Activated B cell treated with CpG ODN at 0.5 μM for 24 hours (primary cell): ENCODE data around the gene GGACT. TPM values are rescaled to one million over a fixed set of nuclear protein-coding genes. Genes with fewer than 3 reads are reported as not detected.

ENCODE experiments used
- ATAC-seq: fragments of 200-7000 bp; cut with Tn5 transposase; one replicate; pipeline ENCODE4 v1.10.0; 2021; ENCODE audit warnings: low read depth, mild to moderate bottlenecking, moderate library complexity
- CTCF ChIA-PET: fragments of 350-600 bp; sonication (Branson Sonifier 250); formaldehyde crosslinking; loops from one replicate; lab custom pipeline; 2021; ENCODE audit warnings: antibody characterized with exemption; lab: Charles Lee
- POLR2A ChIA-PET: fragments of 350-600 bp; sonication (Branson Sonifier 250); formaldehyde crosslinking; loops from one replicate; lab custom pipeline; 2021; ENCODE audit warnings: antibody characterized with exemption; lab: Charles Lee
- DNase-seq: peaks from one replicate; pipeline ENCODE4 v3.0.0; 2022
- H3K27ac Mint-ChIP-seq: one replicate; pipeline ENCODE4 v1.8.0; 2020; ENCODE audit warnings: mixed read lengths
- H3K27me3 Mint-ChIP-seq: one replicate; pipeline ENCODE4 v1.8.0; 2021; ENCODE audit warnings: mixed read lengths
- H3K36me3 Mint-ChIP-seq: one replicate; pipeline ENCODE4 v1.8.0; 2021; ENCODE audit warnings: low read depth, mixed read lengths
- H3K4me1 Mint-ChIP-seq: one replicate; pipeline ENCODE4 v1.8.0; 2021; ENCODE audit warnings: mixed read lengths
- H3K4me3 Mint-ChIP-seq: one replicate; pipeline ENCODE4 v1.8.0; 2020; ENCODE audit warnings: mild to moderate bottlenecking, mixed read lengths
- H3K9me3 Mint-ChIP-seq: one replicate; pipeline ENCODE4 v1.8.0; 2020; ENCODE audit warnings: mixed read lengths
- intact Hi-C: fragments of 100-400 bp; cut with micrococcal nuclease; formaldehyde crosslinking; loops from one replicate; pipeline ENCODE4 v1.15.1; 2024
- total RNA-seq: library from RNA; stranded (reverse); gene quantifications from 2 replicates; pipeline ENCODE4 v1.2.3, GENCODE V29; 2022
- TF ChIP-seq, protein P1 (sequence below): fragments of 200-600 bp; IDR thresholded peaks from one replicate; pipeline ENCODE4 v1.8.0; 2022; ENCODE audit warnings: antibody characterized with exemption, mild to moderate bottlenecking

Gene GGACT
- total RNA-seq, 1 donor from 2014 or later = 6.5 TPM

DNA sequence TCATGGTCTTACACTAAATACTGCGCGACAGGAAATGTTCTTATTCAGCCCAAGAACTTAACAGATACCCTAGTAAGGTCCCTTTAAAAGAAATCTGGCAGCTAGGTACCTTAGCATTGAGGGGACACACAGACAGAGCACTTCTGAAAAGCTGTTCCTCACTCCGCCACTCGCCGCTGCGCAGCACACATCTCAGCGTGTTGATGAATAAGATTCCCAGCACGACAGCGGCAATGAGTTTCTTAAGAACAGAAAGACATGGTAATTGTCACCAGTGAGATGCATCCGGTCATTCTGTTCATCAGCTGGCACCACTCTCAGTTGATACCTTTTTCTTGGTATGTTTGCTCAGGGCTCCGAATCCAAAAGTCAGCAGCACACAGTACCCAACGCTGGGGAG, 46.1 kb upstream of the GGACT start:
- ChIA-PET CTCF (no interaction called here), POLR2A (no interaction called here)
- intact Hi-C loops = no loop called here
- Mint-ChIP-seq H3K4me3 (no peak overlapping the region), H3K4me1 (no peaks in the 10 kb centered on the region), H3K27ac (no peak overlapping the region), H3K9me3 (no peaks in the 10 kb centered on the region), H3K36me3 (peaks cover 73% of the 10 kb centered on the region), H3K27me3 (no peaks in the 10 kb centered on the region)
- DNase-seq (no peak), ATAC-seq (no peak)
- TF ChIP-seq, protein P1, sequence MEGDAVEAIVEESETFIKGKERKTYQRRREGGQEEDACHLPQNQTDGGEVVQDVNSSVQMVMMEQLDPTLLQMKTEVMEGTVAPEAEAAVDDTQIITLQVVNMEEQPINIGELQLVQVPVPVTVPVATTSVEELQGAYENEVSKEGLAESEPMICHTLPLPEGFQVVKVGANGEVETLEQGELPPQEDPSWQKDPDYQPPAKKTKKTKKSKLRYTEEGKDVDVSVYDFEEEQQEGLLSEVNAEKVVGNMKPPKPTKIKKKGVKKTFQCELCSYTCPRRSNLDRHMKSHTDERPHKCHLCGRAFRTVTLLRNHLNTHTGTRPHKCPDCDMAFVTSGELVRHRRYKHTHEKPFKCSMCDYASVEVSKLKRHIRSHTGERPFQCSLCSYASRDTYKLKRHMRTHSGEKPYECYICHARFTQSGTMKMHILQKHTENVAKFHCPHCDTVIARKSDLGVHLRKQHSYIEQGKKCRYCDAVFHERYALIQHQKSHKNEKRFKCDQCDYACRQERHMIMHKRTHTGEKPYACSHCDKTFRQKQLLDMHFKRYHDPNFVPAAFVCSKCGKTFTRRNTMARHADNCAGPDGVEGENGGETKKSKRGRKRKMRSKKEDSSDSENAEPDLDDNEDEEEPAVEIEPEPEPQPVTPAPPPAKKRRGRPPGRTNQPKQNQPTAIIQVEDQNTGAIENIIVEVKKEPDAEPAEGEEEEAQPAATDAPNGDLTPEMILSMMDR = no peak

DNA sequence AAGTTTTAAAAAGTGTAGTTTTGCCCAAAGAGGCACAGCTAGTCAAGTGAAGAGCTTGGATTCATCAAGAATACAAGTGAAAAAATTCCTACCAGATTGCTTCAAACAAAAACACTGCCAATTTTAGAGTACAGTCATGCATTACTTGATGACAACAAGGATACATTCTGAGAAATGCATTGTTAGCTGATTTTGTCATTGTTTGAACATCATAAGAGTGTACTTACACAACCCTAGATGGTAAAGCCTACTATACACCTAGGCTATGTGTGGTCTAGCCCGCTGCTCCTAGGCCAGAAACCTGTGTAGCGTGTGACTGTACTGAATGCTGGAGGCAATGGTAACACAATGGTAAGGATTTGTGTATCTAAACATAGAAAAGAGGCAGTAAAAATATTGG, 44.9 kb upstream of the GGACT start:
- H3K36me3 Mint-ChIP-seq = peaks cover 79% of the 10 kb centered on the region
- intact Hi-C loops = no loop called here

DNA sequence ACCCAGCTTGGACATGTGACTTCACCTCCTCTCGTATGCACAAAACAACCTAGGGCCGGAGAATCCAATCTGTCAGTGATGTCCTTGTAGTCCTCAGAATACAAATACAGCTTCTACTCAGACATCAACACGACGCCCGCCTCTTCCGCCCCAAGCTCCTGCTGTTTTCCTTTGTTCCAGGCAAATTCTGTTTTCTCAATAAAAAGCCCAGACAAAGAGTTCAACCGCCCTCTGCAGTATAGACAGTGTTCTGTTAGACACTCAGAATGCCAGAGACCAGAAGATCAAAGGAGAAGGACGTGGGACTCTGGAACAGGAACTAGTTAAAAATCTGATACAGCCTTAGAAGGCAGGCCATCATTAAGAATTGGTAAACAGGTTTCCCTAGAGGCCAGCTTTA, 42.0 kb upstream of the GGACT start:
- CTCF ChIA-PET = interaction anchor here (1.0 kb wide), 1 partner anchor 56 kb away, joined by 5 read pairs; no protein-coding TSS in a partner anchor

More for the DNA sequence above, 44.9 kb upstream of the GGACT start:
- no peaks in the 10 kb centered on the region for H3K27me3 Mint-ChIP-seq
- TF ChIP-seq, protein P1 = no peak
- no peak overlapping the region for H3K4me3 Mint-ChIP-seq
- H3K9me3 Mint-ChIP-seq = no peaks in the 10 kb centered on the region
- no peaks in the 10 kb centered on the region for H3K4me1 Mint-ChIP-seq
- DNase-seq (no peak), ATAC-seq (no peak)
- POLR2A ChIA-PET = no interaction called here
- CTCF ChIA-PET = no interaction called here
- H3K27ac Mint-ChIP-seq = no peak overlapping the region

DNA sequence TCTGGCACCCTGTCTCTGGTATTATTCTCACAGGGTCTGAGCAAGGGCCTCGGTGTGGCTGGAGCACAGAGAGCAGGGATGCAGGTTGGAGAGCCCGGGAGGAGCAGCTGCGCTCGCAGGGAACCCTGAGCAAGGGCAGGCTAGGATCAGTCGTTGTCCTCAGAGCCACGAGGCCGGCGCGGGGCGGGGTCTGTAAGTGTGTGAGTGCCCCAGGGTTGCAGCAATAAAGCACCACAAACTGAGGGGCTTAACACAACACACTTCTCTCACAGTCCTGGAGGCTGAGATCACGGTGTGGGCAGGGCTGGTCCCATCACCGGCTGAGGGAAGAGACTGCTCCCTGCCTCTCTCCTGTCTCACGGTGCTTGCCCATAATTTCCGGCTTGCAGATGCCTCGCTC, 38.5 kb upstream of the GGACT start:
- Mint-ChIP-seq H3K36me3 (peaks cover 65% of the 10 kb centered on the region), H3K4me3 (no peak overlapping the region), H3K27ac (no peak overlapping the region), H3K9me3 (no peaks in the 10 kb centered on the region), H3K27me3 (no peaks in the 10 kb centered on the region), H3K4me1 (no peaks in the 10 kb centered on the region)
- TF ChIP-seq, protein P1 = no peak
- DNase-seq = no peak
- ChIA-PET CTCF (no interaction called here), POLR2A (no interaction called here)
- intact Hi-C loops = no loop called here
- no peak for ATAC-seq

More for the DNA sequence above, 42.0 kb upstream of the GGACT start:
- H3K27me3 Mint-ChIP-seq = no peaks in the 10 kb centered on the region
- H3K9me3 Mint-ChIP-seq = no peaks in the 10 kb centered on the region
- intact Hi-C loops = no loop called here
- DNase-seq = no peak
- H3K4me3 Mint-ChIP-seq = no peak overlapping the region
- ATAC-seq = no peak
- H3K27ac Mint-ChIP-seq = no peak overlapping the region
- POLR2A ChIA-PET = no interaction called here
- H3K4me1 Mint-ChIP-seq = no peaks in the 10 kb centered on the region
- TF ChIP-seq, protein P1 = no peak
- H3K36me3 Mint-ChIP-seq = peaks cover 74% of the 10 kb centered on the region

DNA sequence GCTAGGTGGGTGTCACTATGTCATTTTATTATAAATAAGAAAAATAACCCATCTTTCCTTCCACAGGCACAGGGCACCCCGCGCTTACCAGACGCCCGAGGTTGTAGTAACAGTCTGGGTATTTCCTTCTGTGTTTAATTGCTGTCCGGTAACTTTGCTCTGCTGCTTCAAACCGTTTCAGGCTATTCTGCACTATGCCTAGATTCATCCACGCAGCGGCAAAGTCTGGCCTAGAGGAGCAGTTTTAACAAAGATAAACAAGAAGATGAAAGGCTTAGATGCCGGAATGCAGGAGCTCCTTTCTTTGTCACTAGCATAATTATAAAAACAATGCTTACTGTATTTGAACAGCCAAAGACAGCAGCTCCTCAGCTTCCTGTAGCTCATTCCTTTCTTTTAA, 36.9 kb upstream of the GGACT start:
- H3K27me3 Mint-ChIP-seq = no peaks in the 10 kb centered on the region
- DNase-seq = no peak
- ChIA-PET POLR2A (no interaction called here), CTCF (interaction anchor here (0.5 kb wide), 1 partner anchor 992 kb away, joined by 3 read pairs; no protein-coding TSS in a partner anchor)
- intact Hi-C loops = no loop called here
- H3K4me3 Mint-ChIP-seq = no peak overlapping the region
- H3K9me3 Mint-ChIP-seq = no peaks in the 10 kb centered on the region
- H3K27ac Mint-ChIP-seq = no peak overlapping the region
- no peak for ATAC-seq
- TF ChIP-seq, protein P1 = no peak
- no peaks in the 10 kb centered on the region for H3K4me1 Mint-ChIP-seq
- peaks cover 66% of the 10 kb centered on the region for H3K36me3 Mint-ChIP-seq
